Measurements from ENCODE around the gene ELMO3.

The ELMO3 gene

DNA sequence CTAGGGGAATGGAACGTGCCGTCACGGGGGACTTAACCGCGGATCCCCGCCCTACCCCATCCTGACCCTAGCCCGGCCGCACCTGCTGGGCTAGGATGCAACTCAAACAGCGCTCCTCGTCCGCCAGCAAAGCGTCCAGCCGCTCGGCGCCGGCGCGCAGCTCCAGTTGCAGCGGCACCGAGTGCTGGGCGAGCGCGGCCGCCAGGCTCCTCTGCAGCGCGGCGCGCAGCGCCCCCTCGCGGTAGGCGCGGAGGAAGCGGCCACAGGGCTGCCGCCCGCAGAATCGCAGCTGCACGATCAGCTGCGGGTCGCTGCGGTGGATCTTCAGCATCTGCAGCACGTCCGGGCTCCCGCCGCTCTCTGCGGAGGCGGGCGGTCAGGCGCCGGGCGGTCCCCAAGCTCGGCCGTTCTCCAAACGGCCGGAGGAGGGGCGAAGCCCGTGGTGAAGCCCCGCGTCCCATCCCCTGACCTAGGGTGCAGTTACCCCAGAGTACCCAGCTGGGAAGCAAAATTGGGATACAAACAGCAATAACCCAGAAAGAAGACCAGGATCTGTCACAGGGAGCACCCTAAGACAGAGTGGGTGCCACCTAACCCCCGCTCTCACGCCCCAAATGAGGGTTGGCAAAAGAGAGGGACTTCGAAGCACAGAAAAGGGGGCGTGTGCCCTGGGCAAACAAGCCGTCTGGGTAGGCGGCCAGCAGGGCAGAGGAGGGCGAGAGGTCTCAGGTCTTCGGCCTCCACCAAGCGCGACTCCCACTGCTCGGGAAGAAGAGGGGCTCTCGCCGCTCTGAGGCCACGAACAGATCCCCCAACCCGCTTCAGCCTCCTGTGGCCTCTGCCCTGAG is 43.4 kb upstream of the ELMO3 start:
- TF ChIP-seq, protein P1, sequence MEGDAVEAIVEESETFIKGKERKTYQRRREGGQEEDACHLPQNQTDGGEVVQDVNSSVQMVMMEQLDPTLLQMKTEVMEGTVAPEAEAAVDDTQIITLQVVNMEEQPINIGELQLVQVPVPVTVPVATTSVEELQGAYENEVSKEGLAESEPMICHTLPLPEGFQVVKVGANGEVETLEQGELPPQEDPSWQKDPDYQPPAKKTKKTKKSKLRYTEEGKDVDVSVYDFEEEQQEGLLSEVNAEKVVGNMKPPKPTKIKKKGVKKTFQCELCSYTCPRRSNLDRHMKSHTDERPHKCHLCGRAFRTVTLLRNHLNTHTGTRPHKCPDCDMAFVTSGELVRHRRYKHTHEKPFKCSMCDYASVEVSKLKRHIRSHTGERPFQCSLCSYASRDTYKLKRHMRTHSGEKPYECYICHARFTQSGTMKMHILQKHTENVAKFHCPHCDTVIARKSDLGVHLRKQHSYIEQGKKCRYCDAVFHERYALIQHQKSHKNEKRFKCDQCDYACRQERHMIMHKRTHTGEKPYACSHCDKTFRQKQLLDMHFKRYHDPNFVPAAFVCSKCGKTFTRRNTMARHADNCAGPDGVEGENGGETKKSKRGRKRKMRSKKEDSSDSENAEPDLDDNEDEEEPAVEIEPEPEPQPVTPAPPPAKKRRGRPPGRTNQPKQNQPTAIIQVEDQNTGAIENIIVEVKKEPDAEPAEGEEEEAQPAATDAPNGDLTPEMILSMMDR (conservative IDR thresholded peaks at IDR 0.05): peak; percentile 94

DNA sequence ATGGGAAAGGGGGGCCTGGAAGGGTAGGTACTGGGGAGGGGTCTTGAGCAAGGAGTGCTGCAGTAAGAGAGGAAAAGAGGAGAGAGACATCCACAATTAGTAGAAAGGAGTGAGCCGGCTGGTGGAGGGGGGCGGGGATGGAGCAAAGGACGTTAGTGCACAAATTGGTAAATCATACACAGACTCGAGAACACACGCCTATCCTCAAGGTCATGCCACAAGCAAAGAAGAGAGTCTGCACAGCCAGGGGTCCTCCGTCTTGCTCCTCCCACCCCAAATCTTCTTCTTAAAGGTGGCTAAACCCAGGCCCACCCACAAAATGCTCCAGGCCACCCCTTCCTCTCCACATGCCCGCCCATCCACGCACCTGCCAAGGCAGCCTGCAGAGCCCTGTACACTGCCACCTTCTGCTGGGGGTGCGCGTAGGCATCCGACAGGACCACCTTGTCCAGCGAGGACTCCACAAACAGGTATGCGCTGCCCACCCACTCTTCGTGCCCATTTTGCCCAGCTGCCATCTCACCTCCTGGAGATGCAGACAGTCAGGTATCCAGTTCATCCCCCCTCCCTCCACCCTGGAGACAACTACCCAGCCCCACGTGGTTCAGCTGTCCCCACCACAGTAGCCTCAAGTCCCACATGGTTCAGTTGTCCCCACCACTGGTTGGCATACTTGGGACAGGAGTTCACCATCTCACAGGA is 42.6 kb upstream of the ELMO3 start:
- TF ChIP-seq, protein P1 (conservative IDR thresholded peaks at IDR 0.05): no peak

More for the DNA sequence above, 43.4 kb upstream of the ELMO3 start:
- H3K27ac ChIP-seq: no peak overlapping the region

DNA sequence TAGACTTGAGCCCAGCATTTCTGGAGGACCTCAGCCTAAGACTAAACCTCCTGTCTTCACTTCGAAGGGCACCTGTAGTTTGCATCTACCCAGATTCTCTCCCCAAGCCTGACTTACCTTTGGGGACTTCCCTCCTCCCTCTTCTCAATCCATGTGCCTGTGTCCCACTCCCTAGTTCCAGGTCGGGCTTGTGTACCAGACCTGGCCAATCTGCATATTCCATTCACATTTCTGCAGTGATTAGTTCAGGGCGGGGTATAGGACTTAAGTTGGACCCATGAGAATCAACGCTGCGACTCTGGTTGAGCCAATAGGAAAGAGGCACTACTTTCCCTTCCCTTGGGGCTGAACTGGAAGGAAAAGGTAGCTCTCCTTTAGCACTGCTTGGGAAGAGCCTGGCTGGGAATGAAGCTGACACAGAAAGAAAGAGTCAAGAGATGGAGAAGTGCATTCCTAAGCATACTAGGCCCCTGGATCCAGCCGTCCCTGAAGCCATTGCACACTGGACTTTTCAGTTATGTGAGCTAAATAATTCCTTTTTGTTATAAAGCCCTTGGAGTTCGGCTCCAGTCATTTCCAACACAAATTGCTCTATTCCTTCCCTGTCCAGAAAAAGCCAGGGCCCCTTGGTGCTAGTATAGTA is 41.7 kb upstream of the ELMO3 start:
- no peak overlapping the region for H3K27ac ChIP-seq
- TF ChIP-seq, protein P1 (conservative IDR thresholded peaks at IDR 0.05): no peak

More for the DNA sequence above, 42.6 kb upstream of the ELMO3 start:
- no peak overlapping the region for H3K27ac ChIP-seq

DNA sequence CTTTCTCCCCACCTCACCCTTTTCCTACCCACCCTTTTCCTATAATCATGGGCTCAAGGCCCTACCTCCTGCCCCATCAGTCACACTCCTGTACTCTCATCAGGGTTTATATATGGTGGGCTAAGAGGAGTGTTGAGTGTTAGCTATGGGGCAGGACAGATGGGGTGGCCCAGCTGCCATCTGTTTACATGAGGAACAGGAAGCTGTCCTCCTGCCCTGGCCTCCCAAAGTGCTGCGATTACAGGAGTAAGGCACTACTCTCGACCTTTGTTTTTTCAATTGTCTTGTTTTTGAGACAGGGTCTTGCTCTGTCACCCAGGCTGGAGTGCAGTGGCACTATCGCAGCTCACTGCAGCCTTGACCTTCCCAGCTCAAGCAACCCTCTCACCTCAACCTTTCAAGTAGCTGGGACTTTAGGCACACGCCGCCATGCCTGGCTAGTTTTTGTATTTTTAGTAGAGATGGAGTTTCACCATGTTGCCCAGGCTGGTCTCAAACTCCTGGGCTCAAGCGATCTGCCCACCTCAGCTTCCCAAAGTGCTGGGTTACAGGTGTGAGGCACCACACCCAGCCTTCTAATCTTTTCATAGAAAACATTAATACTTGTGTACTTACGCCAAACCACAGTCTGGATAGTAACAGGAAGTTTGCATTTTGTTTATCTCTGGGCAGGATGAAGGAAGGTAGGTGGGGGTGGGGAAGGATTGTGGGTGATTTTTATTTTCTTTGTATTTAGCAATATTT is 40.9 kb upstream of the ELMO3 start:
- TF ChIP-seq, protein P1 (conservative IDR thresholded peaks at IDR 0.05): no peak
- H3K27ac ChIP-seq: no peak overlapping the region

DNA sequence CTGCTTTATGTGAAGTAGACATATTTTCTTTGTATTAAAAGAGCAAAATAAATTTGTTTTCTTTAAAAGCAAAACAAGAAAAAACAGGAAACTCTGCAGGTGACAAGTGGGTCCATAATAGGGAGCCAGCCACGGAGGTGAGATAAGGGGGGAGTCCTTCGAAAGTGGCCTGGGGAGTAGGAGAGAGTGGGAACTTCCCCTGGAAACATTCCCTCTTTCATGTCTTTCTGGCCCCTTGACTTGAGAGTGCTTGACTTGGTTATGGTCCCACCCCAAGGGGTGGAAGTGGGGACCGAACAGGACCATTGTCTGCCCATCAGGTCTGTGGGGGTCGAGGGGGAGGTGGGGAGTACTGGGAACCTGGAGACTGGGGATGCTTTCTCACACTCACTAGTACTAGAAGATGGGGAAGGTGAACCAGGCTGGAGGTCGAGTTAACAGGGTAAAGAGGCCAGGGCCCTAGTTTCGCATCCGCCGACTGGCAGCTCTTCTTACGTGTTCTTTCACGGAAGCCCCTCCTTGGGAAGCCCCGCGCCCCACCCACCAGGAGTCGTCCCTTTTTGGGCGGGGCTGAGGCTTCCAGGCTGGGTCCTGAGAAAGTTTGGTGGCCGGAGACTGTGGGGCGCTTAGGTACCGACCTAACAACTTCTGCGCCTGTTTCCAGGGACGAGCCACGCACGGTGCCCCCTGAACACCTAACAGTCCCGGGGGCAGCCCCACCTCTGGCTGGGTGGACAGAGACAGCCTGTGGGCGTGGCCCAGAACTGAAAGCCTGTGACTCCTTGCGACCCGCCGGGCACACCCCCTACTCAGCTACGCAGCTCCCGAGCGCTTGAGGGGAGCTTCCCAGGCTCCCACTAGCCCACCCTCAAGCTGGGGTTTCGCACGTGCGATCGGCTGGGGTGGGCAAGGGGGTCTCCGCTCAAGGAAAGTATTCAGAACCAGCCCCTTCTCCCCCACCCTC is 40.0 kb upstream of the ELMO3 start:
- H3K27ac ChIP-seq: peak overlapping the region; percentile 74
- TF ChIP-seq, protein P1 (conservative IDR thresholded peaks at IDR 0.05): no peak

DNA sequence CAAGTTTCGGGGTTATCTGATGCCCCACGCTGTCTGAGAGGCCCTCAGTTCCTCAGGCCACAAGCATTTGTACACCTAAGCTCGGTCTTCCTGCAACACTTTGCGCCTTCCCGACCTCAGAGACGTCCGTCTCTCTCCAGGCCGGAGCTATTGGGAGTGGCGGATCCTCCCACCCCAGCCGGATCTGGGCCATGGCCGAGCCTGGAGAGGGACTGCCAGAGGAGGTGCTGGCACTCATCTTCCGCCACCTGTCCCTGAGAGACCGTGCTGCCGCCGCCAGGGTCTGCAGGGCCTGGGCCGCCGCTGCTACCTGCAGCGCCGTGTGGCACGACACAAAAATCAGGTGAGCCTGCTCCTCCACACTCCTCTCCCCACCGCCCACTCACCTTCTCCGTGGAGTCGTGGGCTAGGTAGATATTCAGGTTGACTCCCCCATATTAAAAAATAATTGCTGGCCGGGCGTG is 37.3 kb upstream of the ELMO3 start:
- H3K27ac ChIP-seq: no peak overlapping the region
- TF ChIP-seq, protein P1 (conservative IDR thresholded peaks at IDR 0.05): no peak

Measured in VCaP (cell line).